HCT116 (cell line): Measurements from ENCODE around the gene MRPL20. TPM values are rescaled to one million over a fixed set of nuclear protein-coding genes. Genes with fewer than 3 reads are reported as not detected.
"Not testable (repeated sequence)": the region's sequence is repeated elsewhere in the genome, so short reads cannot be mapped to it uniquely, and the experiment has no call there.

ENCODE experiments used
- ATAC-seq: fragments of 200-7000 bp; cut with Tn5 transposase; 2 replicates; pipeline ENCODE4 v1.9.1; 2020; ENCODE audit warnings: mild to moderate bottlenecking, moderate library complexity
- BruUV-seq: library from RNA; stranded (reverse); fragments of 400-500 nt; replicated peaks from 2 replicates; lab custom pipeline; 2021; lab: Mats Ljungman, UMichigan
- CTCF ChIA-PET: fragments of 300-600 bp; sonication (Branson Sonifier 250); formaldehyde crosslinking; loops from one replicate; lab custom pipeline; 2021; ENCODE audit warnings: antibody characterized with exemption; lab: Charles Lee
- POLR2A ChIA-PET: fragments of 300-600, 350-600 bp; sonication (Branson Sonifier 250); formaldehyde crosslinking; loops from one replicate; lab custom pipeline; 2021; ENCODE audit warnings: antibody characterized with exemption; lab: Charles Lee
- RAD21 ChIA-PET, 2 experiments: fragments of 300-600 bp; sonication (Branson Sonifier 250); formaldehyde crosslinking; loops; one replicate each; lab custom pipeline; 2023; ENCODE audit warnings: low total read pairs in 2 of 2; ENCODE audit not compliant: uncharacterized antibody in 2 of 2, unreplicated experiment in 2 of 2, low non-redundant PET in 1 of 2; lab: Charles Lee
- DNase-seq: peaks from one replicate; pipeline ENCODE4 v3.0.0-alpha.2; 2010; ENCODE audit warnings: low read depth, low spot score
- H2AFZ ChIP-seq: fragments of 200-600 bp; shearing (Covaris generic), sonication (generic); 2 replicates; pipeline ENCODE4 v1.6.1; 2017; ENCODE audit warnings: low read depth, mixed run types, mixed read lengths, antibody characterized with exemption, low read length; ENCODE audit not compliant: poor library complexity, severe bottlenecking
- H3K27ac ChIP-seq: 2 replicates; pipeline ENCODE4 v1.5.1; 2012; ENCODE audit warnings: low read depth, low read length
- H3K27me3 ChIP-seq: fragments of 200-600 bp; sonication (generic); 2 replicates; pipeline ENCODE4 v1.6.1; 2016; ENCODE audit warnings: mixed run types, low read length, mixed read lengths; ENCODE audit not compliant: insufficient read depth
- H3K36me3 ChIP-seq, 2 experiments: fragments of 200-500 bp in 1 of 2; fragments of 200-600 bp in 1 of 2; sonication (Bioruptor generic) in 1 of 2; sonication (generic) in 1 of 2; 2 replicates each; pipeline versions ENCODE4 v1.5.1 to v1.6.1; 2014 to 2016; ENCODE audit warnings: low read length in 2 of 2, inconsistent platforms in 1 of 2, mixed read lengths in 1 of 2, mixed run types in 1 of 2; ENCODE audit not compliant: insufficient read depth in 2 of 2, control insufficient read depth in 1 of 2
- H3K4me1 ChIP-seq, 2 experiments: fragments of 200-600 bp in 1 of 2; sonication (generic) in 1 of 2; 2 replicates each; pipeline versions ENCODE4 v1.5.1 to v1.6.1; 2012 to 2017; ENCODE audit warnings: low read length in 2 of 2, inconsistent platforms in 1 of 2, mild to moderate bottlenecking in 1 of 2, mixed read lengths in 1 of 2, mixed run types in 1 of 2, moderate library complexity in 1 of 2; ENCODE audit not compliant: insufficient read depth in 2 of 2, control insufficient read depth in 1 of 2
- H3K4me2 ChIP-seq: fragments of 200-600 bp; sonication (generic); 2 replicates; pipeline ENCODE4 v1.6.1; 2017; ENCODE audit warnings: mixed run types, low read length, mixed read lengths
- H3K4me3 ChIP-seq, 2 experiments: fragments of 200-600 bp in 1 of 2; sonication (generic) in 1 of 2; replicated peaks in 1 of 2; 2 replicates each; pipeline ENCODE4 v1.5.1; 2011 to 2016; ENCODE audit warnings: low read length in 2 of 2, control low read depth in 1 of 2, low read depth in 1 of 2, mild to moderate bottlenecking in 1 of 2, mixed read lengths in 1 of 2, mixed run types in 1 of 2
- H3K79me2 ChIP-seq: fragments of 200-600 bp; sonication (generic); 2 replicates; pipeline ENCODE4 v1.6.1; 2017; ENCODE audit warnings: mild to moderate bottlenecking, mixed run types, low read length, moderate library complexity, mixed read lengths; ENCODE audit not compliant: insufficient read depth
- H3K9ac ChIP-seq: fragments of 200-600 bp; sonication (generic); 2 replicates; pipeline ENCODE4 v1.6.1; 2016; ENCODE audit warnings: low read length, mixed read lengths
- H3K9me2 ChIP-seq: fragments of 200-600 bp; sonication (generic), shearing (Covaris generic); 2 replicates; pipeline ENCODE4 v1.6.1; 2017; ENCODE audit warnings: mixed run types, mild to moderate bottlenecking, moderate library complexity; ENCODE audit not compliant: insufficient read depth
- H3K9me3 ChIP-seq, 2 experiments: fragments of 200-500 bp in 1 of 2; fragments of 200-600 bp in 1 of 2; sonication (Bioruptor generic) in 1 of 2; sonication (generic) in 1 of 2; 2 replicates each; pipeline ENCODE4 v1.6.1; 2014 to 2017; ENCODE audit warnings: low read length in 2 of 2, mixed read lengths in 2 of 2, inconsistent platforms in 1 of 2, low read depth in 1 of 2, mild to moderate bottlenecking in 1 of 2, mixed run types in 1 of 2, moderate library complexity in 1 of 2; ENCODE audit not compliant: control insufficient read depth in 1 of 2, insufficient read depth in 1 of 2
- H4K20me1 ChIP-seq: fragments of 200-600 bp; sonication (generic), shearing (Covaris generic); 2 replicates; pipeline ENCODE4 v1.6.1; 2017; ENCODE audit warnings: mixed run types, mild to moderate bottlenecking, moderate library complexity; ENCODE audit not compliant: insufficient read depth
- CBX3 ChIP-seq: IDR thresholded peaks from 2 replicates; pipeline ENCODE4 v1.6.1; 2012; ENCODE audit warnings: low read depth
- CEBPB ChIP-seq: IDR thresholded peaks from 2 replicates; pipeline ENCODE4 v1.6.1; 2012; ENCODE audit warnings: low read depth
- EGR1 ChIP-seq: IDR thresholded peaks from 2 replicates; pipeline ENCODE4 v1.6.1; 2012; ENCODE audit warnings: low read depth
- EZH2 ChIP-seq: fragments of 200-600 bp; sonication (generic); IDR thresholded peaks from 2 replicates; pipeline ENCODE4 v1.6.1; 2017; ENCODE audit warnings: antibody characterized with exemption, mixed run types
- EZH2phosphoT487 ChIP-seq: fragments of 200-600 bp; IDR thresholded peaks from 2 replicates; pipeline ENCODE4 v1.6.1; 2018; ENCODE audit warnings: antibody characterized with exemption, borderline replicate concordance
- JUND ChIP-seq: IDR thresholded peaks from 2 replicates; pipeline ENCODE4 v1.6.1; 2012
- POLR2AphosphoS5 ChIP-seq: IDR thresholded peaks from 2 replicates; pipeline ENCODE4 v1.6.1; 2011; ENCODE audit warnings: mild to moderate bottlenecking, low read depth, low read length, moderate library complexity
- SP1 ChIP-seq: IDR thresholded peaks from 2 replicates; pipeline ENCODE4 v1.6.1; 2012; ENCODE audit warnings: low read depth
- YY1 ChIP-seq: IDR thresholded peaks from 2 replicates; pipeline ENCODE4 v1.6.1; 2011; ENCODE audit warnings: low read length, low read depth, moderate library complexity, mild to moderate bottlenecking; ENCODE audit not compliant: insufficient replicate concordance; ENCODE audit errors: extremely low read depth
- ZFX ChIP-seq: fragments of 450-650 bp; IDR thresholded peaks from 2 replicates; pipeline ENCODE4 v1.6.1; 2017
- intact Hi-C: fragments of 100-400 bp; cut with micrococcal nuclease; formaldehyde crosslinking; loops from 2 replicates; pipeline ENCODE4 v1.10.0; 2022
- total RNA-seq: library from RNA; stranded (reverse); gene quantifications from one replicate; pipeline ENCODE4 v1.2.1, GENCODE V29; 2021; ENCODE audit not compliant: unreplicated experiment
- TF ChIP-seq, protein P1 (sequence below): IDR thresholded peaks from 2 replicates; pipeline ENCODE4 v1.6.1; 2012
- TF ChIP-seq, protein P2 (sequence below), 3 experiments: fragments of 200-600 bp in 1 of 3; sonication (generic) in 1 of 3; IDR thresholded peaks in 2 of 3; conservative IDR thresholded peaks in 1 of 3; 2 replicates each; pipeline ENCODE4 v1.5.1; 2012 to 2017; ENCODE audit warnings: low read depth in 2 of 3, low read length in 2 of 3, antibody characterized with exemption in 1 of 3, borderline replicate concordance in 1 of 3, control low read depth in 1 of 3, mild to moderate bottlenecking in 1 of 3, mixed read lengths in 1 of 3, mixed run types in 1 of 3, moderate library complexity in 1 of 3; ENCODE audit not compliant: insufficient read depth in 1 of 3
- TF ChIP-seq, protein P3 (sequence below): IDR thresholded peaks from 2 replicates; pipeline ENCODE4 v1.6.1; 2011; ENCODE audit warnings: mild to moderate bottlenecking, low read length, moderate library complexity; ENCODE audit not compliant: insufficient replicate concordance; ENCODE audit errors: extremely low read depth

Gene MRPL20
- total RNA-seq, 1 experiment from 2014 or later, result 131 TPM

DNA sequence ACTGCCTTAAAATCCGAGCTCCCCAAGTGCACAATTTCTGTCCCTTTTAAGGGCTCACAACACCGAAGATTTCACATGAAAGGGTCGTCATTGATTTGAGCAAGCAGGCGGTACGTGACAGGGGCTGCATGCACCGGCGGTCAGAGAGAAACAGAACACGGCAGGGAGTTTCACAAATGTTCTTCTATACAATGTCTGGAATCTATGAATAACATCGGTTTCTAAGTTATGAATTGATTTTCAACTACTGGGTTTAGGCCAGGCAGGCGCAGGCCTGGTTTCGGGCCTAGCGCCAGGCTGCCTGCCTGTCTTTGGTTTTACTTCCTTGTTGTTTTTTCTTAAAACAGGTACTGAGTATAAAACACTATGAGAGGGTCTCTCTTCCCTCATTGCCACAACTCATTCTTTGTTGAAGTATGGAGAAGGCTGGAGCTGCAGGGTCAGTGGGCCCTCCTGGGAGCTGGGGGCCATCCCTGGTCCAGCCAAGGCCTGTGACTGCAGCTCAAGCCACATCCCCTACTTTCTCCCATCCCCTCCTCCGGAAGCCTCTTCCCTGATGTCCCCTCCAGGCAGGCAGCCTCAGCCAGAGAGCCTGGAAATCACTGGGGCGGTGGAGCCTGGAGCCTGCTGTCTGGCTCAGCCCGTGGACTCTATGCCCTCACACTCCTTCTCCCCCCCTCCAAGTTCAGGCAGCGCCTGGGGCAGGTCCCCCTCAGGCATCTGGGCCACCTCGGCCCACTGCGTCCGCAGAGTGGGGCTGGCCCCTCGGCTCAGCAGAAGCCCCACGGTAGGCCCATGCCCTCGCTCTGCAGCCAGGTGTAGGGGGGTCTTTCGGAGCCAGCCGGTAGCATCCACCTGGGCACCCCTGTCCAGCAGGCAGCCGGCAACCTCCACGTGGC, 11.6 kb upstream of the MRPL20 start:
- no peak for ATAC-seq

DNA sequence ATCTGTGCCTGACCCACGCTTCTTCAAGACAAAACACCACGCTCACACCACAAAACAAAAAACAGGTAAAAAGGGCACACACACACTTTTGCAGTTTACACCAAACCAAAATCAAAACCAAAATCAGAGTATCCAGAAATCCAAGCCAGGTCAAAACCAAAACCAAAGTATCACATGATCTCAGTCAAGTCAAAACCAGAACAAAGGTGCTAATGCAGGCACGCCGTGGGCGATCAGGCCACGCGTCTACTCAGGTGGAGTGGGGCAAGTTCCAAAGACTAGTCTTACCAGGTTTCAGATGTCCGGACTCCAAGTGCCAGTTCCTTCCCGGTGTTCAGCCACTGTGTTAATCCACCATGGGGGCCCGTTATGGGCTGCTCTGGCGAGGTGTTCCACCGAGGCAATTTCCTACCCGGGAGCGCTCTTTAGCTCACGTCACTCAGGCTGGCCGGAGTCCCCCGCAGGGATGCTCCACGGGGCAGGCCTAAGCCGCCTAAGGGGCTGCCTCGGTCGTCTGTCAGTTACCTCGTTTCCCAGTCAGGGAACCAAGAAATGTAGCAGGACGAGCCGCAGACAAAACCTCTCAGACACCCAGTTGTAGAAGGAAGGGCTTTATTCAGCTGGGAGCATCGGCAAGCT, 10.9 kb upstream of the MRPL20 start:
- H3K9ac ChIP-seq, POLR2A ChIA-PET, RAD21 ChIA-PET, DNase-seq, CTCF ChIA-PET, H3K79me2 ChIP-seq, H3K9me3 ChIP-seq, intact Hi-C loops, H4K20me1 ChIP-seq, BruUV-seq, H3K4me2 ChIP-seq, H3K36me3 ChIP-seq, H3K27me3 ChIP-seq, H2AFZ ChIP-seq, H3K27ac ChIP-seq, ATAC-seq, H3K4me3 ChIP-seq, H3K9me2 ChIP-seq: not testable (repeated sequence)
- H3K4me1 ChIP-seq, result peaks cover 9 to 19% of the 10 kb centered on the region in 2 experiments

More for the DNA sequence above, 11.6 kb upstream of the MRPL20 start:
- Histone ChIP-seq H3K79me2 (no peaks in the 10 kb centered on the region), H3K27me3 (no peaks in the 10 kb centered on the region), H3K36me3 (no peaks in the 10 kb centered on the region), H3K9me2 (no peaks in the 10 kb centered on the region), H2AFZ (no peak overlapping the region)
- intact Hi-C loops, result no loop called here
- TF ChIP-seq EZH2phosphoT487 (no peak), CBX3 (no peak), CEBPB (no peak), EZH2 (no peak), JUND (no peak), SP1 (no peak), POLR2AphosphoS5 (no peak), ZFX (no peak), EGR1 (no peak), YY1 (no peak)
- TF ChIP-seq, protein P1, sequence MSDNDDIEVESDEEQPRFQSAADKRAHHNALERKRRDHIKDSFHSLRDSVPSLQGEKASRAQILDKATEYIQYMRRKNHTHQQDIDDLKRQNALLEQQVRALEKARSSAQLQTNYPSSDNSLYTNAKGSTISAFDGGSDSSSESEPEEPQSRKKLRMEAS, result no peak
- TF ChIP-seq, protein P2, sequence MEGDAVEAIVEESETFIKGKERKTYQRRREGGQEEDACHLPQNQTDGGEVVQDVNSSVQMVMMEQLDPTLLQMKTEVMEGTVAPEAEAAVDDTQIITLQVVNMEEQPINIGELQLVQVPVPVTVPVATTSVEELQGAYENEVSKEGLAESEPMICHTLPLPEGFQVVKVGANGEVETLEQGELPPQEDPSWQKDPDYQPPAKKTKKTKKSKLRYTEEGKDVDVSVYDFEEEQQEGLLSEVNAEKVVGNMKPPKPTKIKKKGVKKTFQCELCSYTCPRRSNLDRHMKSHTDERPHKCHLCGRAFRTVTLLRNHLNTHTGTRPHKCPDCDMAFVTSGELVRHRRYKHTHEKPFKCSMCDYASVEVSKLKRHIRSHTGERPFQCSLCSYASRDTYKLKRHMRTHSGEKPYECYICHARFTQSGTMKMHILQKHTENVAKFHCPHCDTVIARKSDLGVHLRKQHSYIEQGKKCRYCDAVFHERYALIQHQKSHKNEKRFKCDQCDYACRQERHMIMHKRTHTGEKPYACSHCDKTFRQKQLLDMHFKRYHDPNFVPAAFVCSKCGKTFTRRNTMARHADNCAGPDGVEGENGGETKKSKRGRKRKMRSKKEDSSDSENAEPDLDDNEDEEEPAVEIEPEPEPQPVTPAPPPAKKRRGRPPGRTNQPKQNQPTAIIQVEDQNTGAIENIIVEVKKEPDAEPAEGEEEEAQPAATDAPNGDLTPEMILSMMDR (IDR thresholded peaks at IDR 0.05 in 2 of 3, conservative IDR thresholded peaks at IDR 0.05 in 1 of 3; ENCODE audit: borderline replicate concordance in 1 of 3, insufficient read depth in 1 of 3, low read depth in 2 of 3, low read length in 2 of 3), result no peak
- TF ChIP-seq, protein P3, sequence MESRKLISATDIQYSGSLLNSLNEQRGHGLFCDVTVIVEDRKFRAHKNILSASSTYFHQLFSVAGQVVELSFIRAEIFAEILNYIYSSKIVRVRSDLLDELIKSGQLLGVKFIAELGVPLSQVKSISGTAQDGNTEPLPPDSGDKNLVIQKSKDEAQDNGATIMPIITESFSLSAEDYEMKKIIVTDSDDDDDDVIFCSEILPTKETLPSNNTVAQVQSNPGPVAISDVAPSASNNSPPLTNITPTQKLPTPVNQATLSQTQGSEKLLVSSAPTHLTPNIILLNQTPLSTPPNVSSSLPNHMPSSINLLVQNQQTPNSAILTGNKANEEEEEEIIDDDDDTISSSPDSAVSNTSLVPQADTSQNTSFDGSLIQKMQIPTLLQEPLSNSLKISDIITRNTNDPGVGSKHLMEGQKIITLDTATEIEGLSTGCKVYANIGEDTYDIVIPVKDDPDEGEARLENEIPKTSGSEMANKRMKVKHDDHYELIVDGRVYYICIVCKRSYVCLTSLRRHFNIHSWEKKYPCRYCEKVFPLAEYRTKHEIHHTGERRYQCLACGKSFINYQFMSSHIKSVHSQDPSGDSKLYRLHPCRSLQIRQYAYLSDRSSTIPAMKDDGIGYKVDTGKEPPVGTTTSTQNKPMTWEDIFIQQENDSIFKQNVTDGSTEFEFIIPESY, result no peak
- TF ChIP-seq, all 23 proteins: peak for 0
- Histone ChIP-seq H3K9me3 (no peaks in the 10 kb centered on the region), H3K27ac (no peak overlapping the region), H3K9ac (no peak overlapping the region), H3K4me2 (no peak overlapping the region), H3K4me3 (no peak overlapping the region), H4K20me1 (no peaks in the 10 kb centered on the region), H3K4me1 (peaks cover 14 to 26% of the 10 kb centered on the region in 2 experiments)
- POLR2A ChIA-PET, result no interaction called here
- DNase-seq, result no peak
- no TSS peak for BruUV-seq
- RAD21 ChIA-PET, result no interaction called here
- CTCF ChIA-PET, result no interaction called here
